Sigmoid colon (tissue), 7 donors: ENCODE data around the gene BCO2. TPM values are rescaled to one million over a fixed set of nuclear protein-coding genes. Genes with fewer than 3 reads are reported as not detected.
A peak's percentile ranks its signal among the peaks of the same experiment; 100 is the strongest.

ENCODE experiments used
- DNase-seq: peaks from one replicate; pipeline ENCODE4 v3.0.0-alpha.2; 2019
- H3K27ac ChIP-seq, 4 donors: fragments of 200-600 bp; sonication (generic); one replicate each; pipeline ENCODE4 v1.5.1; 2016 to 2019; ENCODE audit warnings: mild to moderate bottlenecking in 1 of 4
- H3K27me3 ChIP-seq, 3 donors: fragments of 200-600 bp; sonication (generic); one replicate each; pipeline ENCODE4 v1.5.1; 2019; ENCODE audit warnings: mild to moderate bottlenecking in 1 of 3
- H3K36me3 ChIP-seq, 4 donors: fragments of 200-600 bp; sonication (generic); one replicate each; pipeline ENCODE4 v1.5.1; 2016 to 2019
- H3K4me1 ChIP-seq, 4 donors: fragments of 200-600 bp; sonication (generic); one replicate each; pipeline ENCODE4 v1.5.1; 2017 to 2019
- H3K4me3 ChIP-seq, 4 donors: fragments of 200-600 bp; sonication (generic); one replicate each; pipeline ENCODE4 v1.5.1; 2017 to 2019; ENCODE audit warnings: mild to moderate bottlenecking in 2 of 4, moderate library complexity in 1 of 4
- H3K9me3 ChIP-seq, 4 donors: fragments of 200-600 bp in 3 of 4; sonication (generic) in 3 of 4; one replicate each; pipeline versions ENCODE4 v1.5.1 to v1.6.1; 2013 to 2019
- CTCF ChIP-seq, 4 experiments: fragments of 450-650 bp in 3 of 4; fragments of 200-600 bp in 1 of 4; IDR thresholded peaks; one replicate each; pipeline ENCODE4 v1.5.1; 2016 to 2019; ENCODE audit warnings: antibody characterized with exemption in 4 of 4, mild to moderate bottlenecking in 3 of 4, moderate library complexity in 2 of 4
- EP300 ChIP-seq, 4 donors: sonication (generic); formaldehyde crosslinking; IDR thresholded peaks; one replicate each; pipeline ENCODE4 v1.6.1; 2017; ENCODE audit warnings: antibody characterized with exemption in 4 of 4
- POLR2A ChIP-seq, 2 donors: fragments of 450-650 bp; IDR thresholded peaks; one replicate each; pipeline ENCODE4 v1.6.1; 2016; ENCODE audit warnings: antibody characterized with exemption in 2 of 2, mild to moderate bottlenecking in 2 of 2, moderate library complexity in 2 of 2
- POLR2AphosphoS5 ChIP-seq, 4 donors: sonication (generic); formaldehyde crosslinking; IDR thresholded peaks; one replicate each; pipeline ENCODE4 v1.6.1; 2017; ENCODE audit warnings: antibody characterized with exemption in 4 of 4
- WGBS, 2 donors: extraction: QIAGEN DNeasy Blood & Tissue Kit; methylation state at CpG; one replicate each; pipeline ENCODE4 v1.1.7; 2013; 5-methylcytosine and 5-hydroxymethylcytosine counted together
- intact Hi-C: fragments of 100-400 bp; cut with DNase I; formaldehyde crosslinking; loops from one replicate; pipeline ENCODE4 v1.15.1; 2023
- polyA plus RNA-seq, 3 donors: library from polyadenylated mRNA; stranded (reverse); fragments of 200-250 nt; gene quantifications; one replicate each; pipeline ENCODE4 v1.2.3, GENCODE V29; 2013
- total RNA-seq, 4 donors: library from RNA; depleted of rRNA; stranded (reverse); fragments of >200 nt; gene quantifications; one replicate each; pipeline ENCODE4 v1.1.0, GENCODE V29; 2016
- donor health status: healthy with polysubstance abuse.
- donor health status: Bipolar disorder and iron deficiency.
- donor health status: healthy.

The BCO2 gene
- total and polyA plus RNA-seq, 7 donors = 3.2 to 16.9 (median 7.1) TPM; not detected in 2

- Histone ChIP-seq H3K27ac (peak overlapping the region; percentile 96 to 99 (median 97)), H3K4me3 (peak overlapping the region; percentile 56 to 79 (median 70)), H3K9me3 (no peaks in the 10 kb centered on the region), H3K4me1 (peaks cover 0 to 23% (median 15%) of the 10 kb centered on the region in 4 donors), H3K27me3 (no peaks in the 10 kb centered on the region), H3K36me3 (peaks cover 0 to 33% (median 5%) of the 10 kb centered on the region in 4 donors)
- 9 to 15% methylated on average over 16 of the region's 16 CpGs for WGBS, 2 donors
- DNase-seq = no peak
- TF ChIP-seq POLR2AphosphoS5 (IDR thresholded peaks at IDR 0.05) = no peak
- peak in 1 of 4 experiments; percentile 11 for TF ChIP-seq CTCF (IDR thresholded peaks at IDR 0.05)
- intact Hi-C loops = loop anchor here (10.0 kb wide), 2 partner anchors 358 to 1088 kb away; partner anchors contain the start of gene TTC12
Measured at GRCh38 chr11:112226831-112227401, 51.6 kb downstream of the BCO2 start.

GRCh38 chr11:112227471-112227870, 52.2 kb downstream of the BCO2 start:
- no peaks in the 10 kb centered on the region for H3K9me3 ChIP-seq
- H3K4me1 ChIP-seq = peaks cover 0 to 20% (median 12%) of the 10 kb centered on the region in 4 donors
- DNase-seq = no peak
- 70 to 92% methylated on average over 4 of the region's 4 CpGs for WGBS, 2 donors
- H3K36me3 ChIP-seq = peaks cover 0 to 39% (median 5%) of the 10 kb centered on the region in 4 donors
- H3K27ac ChIP-seq = peak overlapping the region; percentile 96 to 99 (median 97)
- no peak for TF ChIP-seq CTCF (IDR thresholded peaks at IDR 0.05)
- no peak for TF ChIP-seq POLR2A (IDR thresholded peaks at IDR 0.05)
- TF ChIP-seq EP300 (IDR thresholded peaks at IDR 0.05) = no peak
- no peak for TF ChIP-seq POLR2AphosphoS5 (IDR thresholded peaks at IDR 0.05)
- intact Hi-C loops = loop anchor here (10.0 kb wide), 2 partner anchors 357 to 1087 kb away; partner anchors contain the start of gene TTC12
- peak overlapping the region in 3 of 4 donors; percentile 56 to 79 (median 72) for H3K4me3 ChIP-seq
- H3K27me3 ChIP-seq = no peaks in the 10 kb centered on the region

- peaks cover 0 to 20% (median 12%) of the 10 kb centered on the region in 4 donors for H3K4me1 ChIP-seq
- intact Hi-C loops = loop anchor here (10.0 kb wide), 2 partner anchors 356 to 1086 kb away; partner anchors contain the start of gene TTC12
Measured at GRCh38 chr11:112228706-112229105, 53.4 kb downstream of the BCO2 start.

GRCh38 chr11:112229159-112229558, 53.8 kb downstream of the BCO2 start:
- no peaks in the 10 kb centered on the region for H3K9me3 ChIP-seq
- WGBS, 2 donors = 92 to 93% methylated on average over 7 of the region's 7 CpGs
- H3K36me3 ChIP-seq = peaks cover 0 to 56% (median 5%) of the 10 kb centered on the region in 4 donors

More at GRCh38 chr11:112228706-112229105, 53.4 kb downstream of the BCO2 start:
- no peaks in the 10 kb centered on the region for H3K9me3 ChIP-seq
- H3K4me3 ChIP-seq = no peak overlapping the region
- DNase-seq = no peak
- peaks cover 0 to 51% (median 5%) of the 10 kb centered on the region in 4 donors for H3K36me3 ChIP-seq
- no peak for TF ChIP-seq POLR2A (IDR thresholded peaks at IDR 0.05)
- TF ChIP-seq CTCF (IDR thresholded peaks at IDR 0.05) = no peak
- WGBS, 2 donors = 94 to 96% methylated on average over 2 of the region's 2 CpGs
- no peak overlapping the region for H3K27ac ChIP-seq
- no peaks in the 10 kb centered on the region for H3K27me3 ChIP-seq

More at GRCh38 chr11:112229159-112229558, 53.8 kb downstream of the BCO2 start:
- H3K27ac ChIP-seq = no peak overlapping the region
- DNase-seq = no peak
- intact Hi-C loops = loop anchor here (10.0 kb wide), 2 partner anchors 356 to 1086 kb away; partner anchors contain the start of gene TTC12
- peaks cover 0 to 20% (median 12%) of the 10 kb centered on the region in 4 donors for H3K4me1 ChIP-seq
- TF ChIP-seq EP300 (IDR thresholded peaks at IDR 0.05) = no peak
- TF ChIP-seq POLR2A (IDR thresholded peaks at IDR 0.05) = no peak
- TF ChIP-seq CTCF (IDR thresholded peaks at IDR 0.05) = no peak
- no peak for TF ChIP-seq POLR2AphosphoS5 (IDR thresholded peaks at IDR 0.05)
- no peak overlapping the region for H3K4me3 ChIP-seq
- H3K27me3 ChIP-seq = no peaks in the 10 kb centered on the region
